ENCODE measurements around the gene SKA1. TPM values are rescaled to one million over a fixed set of nuclear protein-coding genes. Genes with fewer than 3 reads are reported as not detected.
"Not testable (repeated sequence)": the region's sequence is repeated elsewhere in the genome, so short reads cannot be mapped to it uniquely, and the experiment has no call there.

The SKA1 gene
- total RNA-seq, 1 donor from 2014 or later = 27.0 TPM

DNA sequence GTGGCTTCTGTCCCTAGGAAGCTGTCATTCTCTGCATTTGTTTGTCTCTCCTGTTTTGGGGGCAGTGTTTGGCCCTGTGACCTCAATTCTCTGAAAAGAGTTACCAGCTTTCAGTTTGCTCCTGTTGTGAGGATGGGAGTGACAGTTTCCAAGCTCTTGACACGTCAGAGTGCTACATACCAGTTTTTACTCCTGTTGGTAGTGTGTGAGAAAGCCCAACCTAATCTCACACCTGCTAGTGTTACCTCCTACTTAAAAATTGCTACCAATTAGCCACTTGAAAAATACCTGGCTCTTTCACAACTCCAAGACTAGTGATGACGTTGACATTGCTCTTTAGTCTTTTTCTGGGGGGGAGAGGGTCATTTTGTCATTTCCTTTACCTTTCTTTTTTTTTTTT, 14.1 kb downstream of the SKA1 start:
- intact Hi-C loops (cut with micrococcal nuclease) = no loop called here

DNA sequence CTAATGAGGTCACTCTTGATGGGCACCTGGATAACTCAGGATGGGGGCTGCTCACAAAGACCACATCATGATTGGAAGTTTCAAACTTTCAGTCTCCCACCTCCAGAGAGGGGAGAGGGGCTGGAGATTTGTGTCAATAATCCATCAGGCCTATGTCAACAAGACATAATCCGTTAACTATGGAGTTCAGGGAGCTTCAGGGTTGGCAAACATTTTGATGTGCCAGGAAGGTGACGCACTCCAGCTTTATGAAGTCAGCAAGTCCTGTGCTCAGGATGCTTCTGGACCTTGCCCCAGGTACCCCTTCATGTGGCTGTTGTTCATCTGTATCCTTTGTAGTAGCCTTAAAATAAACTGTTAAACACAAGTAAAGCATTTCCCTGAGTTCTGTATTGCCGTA, 19.0 kb downstream of the SKA1 start:
- intact Hi-C loops (cut with micrococcal nuclease) = no loop called here

GRCh38 chr18:50395093-50395492, 20.2 kb downstream of the SKA1 start:
- intact Hi-C loops (cut with micrococcal nuclease) = no loop called here

DNA sequence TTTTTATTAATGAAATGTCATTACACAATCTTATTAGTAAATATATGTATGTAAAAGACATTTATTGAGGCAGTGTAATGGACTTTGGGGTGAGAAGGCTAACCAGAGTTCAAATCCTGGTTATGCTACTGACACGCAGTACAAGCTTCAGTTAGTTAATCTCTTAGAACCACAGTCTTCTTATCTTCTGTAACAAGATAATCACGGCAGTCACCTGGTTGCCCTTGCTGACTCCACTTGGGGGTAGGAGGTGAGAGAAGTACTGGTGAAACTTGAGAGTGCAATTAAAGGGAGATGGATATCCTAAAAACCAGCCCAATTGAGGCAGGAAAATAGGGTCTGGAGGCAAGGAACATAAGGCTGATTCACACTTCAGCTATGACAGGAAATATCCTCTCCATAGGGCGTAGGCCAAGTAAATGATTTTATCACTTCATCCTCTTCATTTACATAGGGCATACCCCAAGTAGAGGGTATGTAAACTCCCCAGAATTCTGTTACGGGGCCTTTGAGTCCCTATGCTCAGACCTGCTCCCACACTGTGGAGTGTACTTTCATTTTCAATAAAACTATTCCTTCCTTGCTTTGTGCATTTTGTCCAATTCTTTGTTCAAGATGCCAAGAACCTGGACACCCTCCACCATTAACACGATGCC, 21.3 kb downstream of the SKA1 start:
- intact Hi-C loops (cut with micrococcal nuclease) = no loop called here

- intact Hi-C loops (cut with micrococcal nuclease) = no loop called here
Observed at GRCh38 chr18:50397023-50397422, 22.2 kb downstream of the SKA1 start.

- intact Hi-C loops (cut with micrococcal nuclease) = no loop called here
Observed at GRCh38 chr18:50398099-50398498, 23.3 kb downstream of the SKA1 start.

DNA sequence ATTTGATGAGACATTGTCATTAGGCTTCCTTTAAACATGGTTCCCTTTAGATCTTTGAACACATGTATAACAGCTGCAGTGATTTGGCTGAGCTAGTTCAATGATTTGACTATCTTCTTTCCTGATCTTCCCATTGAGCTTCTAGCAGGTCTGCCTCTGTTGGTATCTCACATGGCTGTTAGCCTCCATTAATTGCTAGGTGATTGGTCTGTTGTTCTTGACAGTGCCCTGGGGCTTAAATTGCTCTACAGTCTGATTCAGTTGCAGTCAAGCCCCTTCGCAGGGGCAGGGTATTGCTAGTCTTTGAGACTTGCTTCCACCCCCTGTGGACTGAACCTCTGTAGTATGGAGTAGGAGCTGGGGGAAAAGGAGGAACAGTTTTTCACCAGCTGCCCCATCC, 24.1 kb downstream of the SKA1 start:
- intact Hi-C loops (cut with micrococcal nuclease) = no loop called here

GRCh38 chr18:50399582-50399981, 24.7 kb downstream of the SKA1 start:
- intact Hi-C loops (cut with micrococcal nuclease) = no loop called here

GRCh38 chr18:50400438-50400837, 25.6 kb downstream of the SKA1 start:
- intact Hi-C loops (cut with micrococcal nuclease) = not testable (repeated sequence)

DNA sequence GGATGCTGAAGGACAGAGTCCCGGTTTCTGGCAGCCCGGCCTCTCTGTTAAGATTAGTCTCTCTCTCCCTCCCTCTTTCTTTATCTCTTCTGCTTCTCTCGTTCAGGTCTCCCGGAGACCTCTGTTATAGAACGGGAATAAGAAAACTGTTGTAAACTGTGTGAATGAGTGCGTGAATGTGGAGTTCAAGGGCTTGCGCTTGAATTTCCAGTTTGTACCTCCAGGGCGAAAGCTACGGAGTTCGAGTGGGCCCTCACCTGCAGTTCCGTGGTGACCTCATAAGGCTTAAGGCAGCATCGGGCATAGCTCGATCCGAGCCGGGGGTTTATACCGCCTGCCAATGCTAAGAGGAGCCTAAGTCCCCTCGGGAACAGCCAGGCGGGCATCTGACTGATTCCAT, 26.4 kb downstream of the SKA1 start:
- intact Hi-C loops (cut with micrococcal nuclease) = no loop called here

- intact Hi-C loops (cut with micrococcal nuclease) = no loop called here
Observed at GRCh38 chr18:50401888-50402287, 27.0 kb downstream of the SKA1 start.

- intact Hi-C loops (cut with micrococcal nuclease) = not testable (repeated sequence)
Observed at GRCh38 chr18:50404752-50405581, 30.1 kb downstream of the SKA1 start.

DNA sequence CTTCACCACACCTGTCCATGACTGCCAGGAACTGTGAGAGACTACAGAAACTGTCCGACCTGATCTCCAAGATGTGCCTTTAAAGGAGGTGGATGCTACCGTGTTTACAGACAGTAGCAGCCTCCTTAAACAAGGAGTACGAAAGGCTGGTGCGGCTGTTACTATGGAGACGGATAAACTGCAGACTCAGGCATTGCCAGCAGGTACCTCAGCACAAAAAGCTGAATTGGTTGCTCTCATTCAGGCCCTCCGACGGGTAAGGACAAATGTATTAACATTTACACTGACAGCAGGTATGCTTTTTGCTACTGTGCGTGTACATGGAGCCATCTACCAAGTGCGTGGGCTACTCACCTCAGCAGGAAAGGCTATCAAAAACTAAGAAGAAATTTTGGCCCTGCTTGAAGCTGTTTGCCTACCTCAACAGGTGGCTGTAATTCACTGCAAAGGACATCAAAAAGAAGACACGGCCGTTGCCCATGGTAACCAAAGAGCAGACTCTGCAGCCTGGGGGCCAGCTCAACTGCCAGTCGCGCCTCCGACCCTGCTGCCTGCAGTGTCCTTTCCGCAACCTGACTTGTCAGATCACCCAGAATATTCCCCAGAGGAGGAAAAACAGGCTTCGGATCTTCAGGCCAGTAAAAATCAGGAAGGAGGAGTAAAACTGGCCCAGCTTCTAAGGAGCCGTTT, 30.9 kb downstream of the SKA1 start:
- intact Hi-C loops (cut with micrococcal nuclease) = no loop called here

DNA sequence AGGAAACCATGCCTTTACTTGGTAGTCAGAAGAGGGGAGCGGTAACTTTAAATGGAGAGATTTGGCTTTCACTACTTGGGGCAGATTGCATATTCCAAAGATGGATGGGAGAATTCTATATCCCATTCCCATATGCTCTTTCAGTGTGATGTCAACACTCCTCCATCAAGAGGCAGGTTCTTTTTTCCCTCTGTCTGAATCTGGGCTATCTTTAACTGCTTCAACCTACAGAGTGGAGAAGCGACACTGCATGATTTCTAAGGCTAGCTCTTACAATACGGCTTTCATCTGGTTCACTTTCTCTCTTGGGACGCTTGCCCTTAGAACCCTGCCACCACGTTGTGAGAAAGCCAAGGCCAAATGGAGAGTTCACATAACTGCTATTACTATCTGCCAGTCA, 34.4 kb downstream of the SKA1 start:
- intact Hi-C loops (cut with micrococcal nuclease) = no loop called here

- intact Hi-C loops (cut with micrococcal nuclease) = no loop called here
Observed at GRCh38 chr18:50410008-50410407, 35.2 kb downstream of the SKA1 start.

GRCh38 chr18:50410894-50411293, 36.0 kb downstream of the SKA1 start:
- intact Hi-C loops (cut with micrococcal nuclease) = no loop called here

DNA sequence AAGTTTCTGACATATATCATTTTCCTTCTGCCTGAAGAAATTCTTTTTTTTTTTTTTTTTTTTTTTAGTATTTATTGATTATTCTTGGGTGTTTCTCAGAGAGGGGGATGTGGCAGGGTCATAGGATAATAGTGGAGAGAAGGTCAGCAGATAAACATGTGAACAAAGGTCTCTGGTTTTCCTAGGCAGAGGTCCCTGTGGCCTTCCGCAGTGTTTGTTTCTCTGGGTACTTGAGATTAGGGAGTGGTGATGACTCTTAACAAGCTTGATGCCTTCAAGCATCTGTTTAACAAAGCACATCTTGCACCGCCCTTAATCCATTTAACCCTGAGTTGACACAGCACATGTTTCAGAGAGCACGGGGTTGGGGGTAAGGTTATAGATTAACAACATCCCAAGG, 42.0 kb downstream of the SKA1 start:
- intact Hi-C loops (cut with micrococcal nuclease) = not testable (repeated sequence)

DNA sequence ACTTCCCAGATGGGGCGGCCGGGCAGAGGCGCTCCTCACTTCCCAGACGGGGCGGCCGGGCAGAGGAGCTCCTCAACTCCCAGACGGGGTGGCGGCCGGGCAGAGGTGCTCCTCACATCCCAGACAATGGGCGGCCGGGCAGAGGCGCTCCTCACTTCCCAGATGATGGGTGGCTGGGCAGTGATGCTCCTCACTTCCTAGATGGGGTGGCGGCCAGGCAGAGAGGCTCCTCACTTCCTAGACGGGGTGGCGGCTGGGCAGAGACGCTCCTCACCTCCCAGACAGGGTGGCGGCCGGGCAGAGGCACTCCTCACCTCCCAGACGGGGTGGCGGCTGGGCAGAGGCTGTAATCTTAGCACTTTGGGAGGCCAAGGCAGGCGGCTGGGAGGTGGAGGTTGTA, 42.9 kb downstream of the SKA1 start:
- intact Hi-C loops (cut with micrococcal nuclease) = not testable (repeated sequence)

GRCh38 chr18:50418650-50419049, 43.8 kb downstream of the SKA1 start:
- intact Hi-C loops (cut with micrococcal nuclease) = no loop called here

GRCh38 chr18:50422286-50422898, 47.5 kb downstream of the SKA1 start:
- intact Hi-C loops (cut with micrococcal nuclease) = no loop called here

DNA sequence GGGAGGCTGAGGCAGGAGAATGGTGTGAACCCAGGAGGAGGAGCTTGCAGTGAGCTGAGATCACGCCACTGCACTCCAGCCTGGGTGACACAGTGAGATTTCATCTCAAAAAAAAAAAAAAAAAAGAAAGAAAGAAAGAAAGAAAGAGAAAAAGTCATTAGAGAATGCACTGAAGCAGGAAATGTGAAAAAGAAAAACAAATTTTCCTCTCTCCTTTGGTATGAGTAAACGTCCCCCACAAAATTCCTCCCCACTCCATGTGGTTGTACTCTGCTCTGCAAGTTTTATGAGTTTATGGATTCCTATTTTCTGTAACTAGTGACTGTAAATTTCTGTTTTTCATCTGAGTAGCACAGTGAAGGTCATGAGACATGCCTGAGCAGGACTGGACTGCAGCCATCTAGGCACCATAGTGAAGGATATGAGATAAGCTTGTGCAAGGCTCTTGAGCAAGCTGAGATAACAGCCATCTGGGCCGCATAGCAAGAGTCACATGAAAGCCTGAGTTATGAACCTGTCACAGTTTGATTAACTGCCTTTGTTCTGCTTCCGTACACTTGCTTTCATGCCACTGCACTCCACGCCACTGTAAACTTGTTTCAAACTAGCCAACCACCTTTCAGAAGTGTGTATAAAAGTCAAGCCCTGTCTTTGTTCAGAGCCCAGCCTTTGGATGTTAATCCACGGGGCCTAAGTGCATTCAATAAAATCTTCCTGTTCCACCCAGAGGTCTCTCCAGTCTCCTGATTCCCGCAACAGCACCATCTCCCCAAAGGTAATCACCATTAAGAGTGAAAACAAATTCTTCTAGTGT, 50.2 kb downstream of the SKA1 start:
- intact Hi-C loops (cut with micrococcal nuclease) = no loop called here
